ENCODE data around the gene HLCS. TPM values are rescaled to one million over a fixed set of nuclear protein-coding genes. Genes with fewer than 3 reads are reported as not detected.

Gene HLCS
- total RNA-seq, 4 donors from 2014 or later = 20.0 to 75.4 (median 32.8) TPM

GRCh38 chr21:36874665-36875064 is 91.8 kb downstream of the HLCS start:
- 96% methylated on average over 12 of the region's 12 CpGs; no CpG with 5 or more reads in 1 of the 2 donors for WGBS, 2 donors (ENCODE audit: low coverage in 1 of 2)
- in situ Hi-C loops (cut with MboI; ENCODE audit: low pct_ligation_motif_present in 1 of 4, low pct_unique_long_range_greater_than_20kb in 1 of 4, low sequenced_read_pairs in 3 of 4) (no loop called here), intact Hi-C loops (cut with DNase I; ENCODE audit: low total_unique reads) (no loop called here)
- H3K4me1 ChIP-seq = no peaks in the 10 kb centered on the region
- H3K27me3 ChIP-seq = no peaks in the 10 kb centered on the region
- DNase-seq = no peak
- peaks cover 0 to 11% of the 10 kb centered on the region in 2 donors for H3K9me3 ChIP-seq
- no peak overlapping the region for H3K27ac ChIP-seq
- no peaks in the 10 kb centered on the region for H3K36me3 ChIP-seq
- H3K4me3 ChIP-seq = no peak overlapping the region
- TF ChIP-seq POLR2A (IDR thresholded peaks at IDR 0.05) (no peak), POLR2AphosphoS5 (IDR thresholded peaks at IDR 0.05) (no peak), EP300 (IDR thresholded peaks at IDR 0.05; ENCODE audit: low read depth) (no peak), CTCF (IDR thresholded peaks at IDR 0.05) (no peak)

GRCh38 chr21:36873513-36873912 is 93.0 kb downstream of the HLCS start:
- peaks cover 0 to 11% of the 10 kb centered on the region in 2 donors for H3K9me3 ChIP-seq
- no peak for TF ChIP-seq CTCF (IDR thresholded peaks at IDR 0.05)
- no peak for TF ChIP-seq POLR2AphosphoS5 (IDR thresholded peaks at IDR 0.05)
- no peak for TF ChIP-seq POLR2A (IDR thresholded peaks at IDR 0.05)
- TF ChIP-seq EP300 (IDR thresholded peaks at IDR 0.05; ENCODE audit: low read depth) = no peak
- no peaks in the 10 kb centered on the region for H3K36me3 ChIP-seq
- H3K27ac ChIP-seq = no peak overlapping the region
- no peaks in the 10 kb centered on the region for H3K4me1 ChIP-seq
- intact Hi-C loops (cut with DNase I; ENCODE audit: low total_unique reads) = no loop called here
- WGBS, 2 donors (ENCODE audit: low coverage in 1 of 2) = 91 to 97% methylated on average over 1 of the region's 1 CpG
- no peaks in the 10 kb centered on the region for H3K27me3 ChIP-seq
- no peak for DNase-seq
- no peak overlapping the region for H3K4me3 ChIP-seq
- in situ Hi-C loops (cut with MboI; ENCODE audit: low pct_ligation_motif_present in 1 of 4, low pct_unique_long_range_greater_than_20kb in 1 of 4, low sequenced_read_pairs in 3 of 4) = no loop called here

GRCh38 chr21:36867291-36867905 is 99.1 kb downstream of the HLCS start:
- Histone ChIP-seq H3K36me3 (no peaks in the 10 kb centered on the region), H3K4me1 (no peaks in the 10 kb centered on the region), H3K27ac (no peak overlapping the region), H3K4me3 (no peak overlapping the region), H3K27me3 (no peaks in the 10 kb centered on the region), H3K9me3 (no peaks in the 10 kb centered on the region)
- in situ Hi-C loops (cut with MboI; ENCODE audit: low pct_ligation_motif_present in 1 of 4, low pct_unique_long_range_greater_than_20kb in 1 of 4, low sequenced_read_pairs in 3 of 4) = no loop called here
- WGBS, 2 donors (ENCODE audit: low coverage in 1 of 2) = 85 to 100% methylated on average over 2 to 4 of the region's 4 CpGs
- no peak for TF ChIP-seq POLR2AphosphoS5 (IDR thresholded peaks at IDR 0.05)
- no peak for TF ChIP-seq CTCF (IDR thresholded peaks at IDR 0.05)
- no peak for TF ChIP-seq POLR2A (IDR thresholded peaks at IDR 0.05)
- TF ChIP-seq EP300 (IDR thresholded peaks at IDR 0.05; ENCODE audit: low read depth) = no peak
- intact Hi-C loops (cut with DNase I; ENCODE audit: low total_unique reads) = no loop called here
- DNase-seq = no peak

- no peak for DNase-seq
- H3K27ac ChIP-seq = no peak overlapping the region
- no peaks in the 10 kb centered on the region for H3K9me3 ChIP-seq
- in situ Hi-C loops (cut with MboI; ENCODE audit: low pct_ligation_motif_present in 1 of 4, low pct_unique_long_range_greater_than_20kb in 1 of 4, low sequenced_read_pairs in 3 of 4) (no loop called here), intact Hi-C loops (cut with DNase I; ENCODE audit: low total_unique reads) (no loop called here)
- no peak overlapping the region for H3K4me3 ChIP-seq
- no peaks in the 10 kb centered on the region for H3K36me3 ChIP-seq
- H3K4me1 ChIP-seq = no peaks in the 10 kb centered on the region
- no peaks in the 10 kb centered on the region for H3K27me3 ChIP-seq
- no peak for TF ChIP-seq CTCF (IDR thresholded peaks at IDR 0.05)
- TF ChIP-seq POLR2A (IDR thresholded peaks at IDR 0.05) = no peak
- no peak for TF ChIP-seq EP300 (IDR thresholded peaks at IDR 0.05; ENCODE audit: low read depth)
- TF ChIP-seq POLR2AphosphoS5 (IDR thresholded peaks at IDR 0.05) = no peak
- WGBS, 2 donors (ENCODE audit: low coverage in 1 of 2) = 70 to 84% methylated on average over 5 of the region's 5 CpGs
Observed at GRCh38 chr21:36866419-36866818, 100.0 kb downstream of the HLCS start.
